HG03039 (cell line): Measurements from ENCODE around the gene TYW1.
"Not testable (repeated sequence)": the region's sequence is repeated elsewhere in the genome, so short reads cannot be mapped to it uniquely, and the experiment has no call there.

Experiments used
- ATAC-seq: cut with Tn5 transposase; IDR thresholded peaks from one replicate; pipeline ENCODE4 v1.9.1; 2021; ENCODE audit warnings: mild to moderate bottlenecking, moderate library complexity; ENCODE audit not compliant: unreplicated experiment

The TYW1 gene

GRCh38 chr7:67233506-67233905, 236.9 kb downstream of the TYW1 start:
- not testable (repeated sequence) for ATAC-seq

- ATAC-seq: not testable (repeated sequence)
These were observed 239.6 kb downstream of the TYW1 start for GRCh38 chr7:67236216-67236615.

GRCh38 chr7:67242871-67243270, 246.2 kb downstream of the TYW1 start:
- not testable (repeated sequence) for ATAC-seq

DNA sequence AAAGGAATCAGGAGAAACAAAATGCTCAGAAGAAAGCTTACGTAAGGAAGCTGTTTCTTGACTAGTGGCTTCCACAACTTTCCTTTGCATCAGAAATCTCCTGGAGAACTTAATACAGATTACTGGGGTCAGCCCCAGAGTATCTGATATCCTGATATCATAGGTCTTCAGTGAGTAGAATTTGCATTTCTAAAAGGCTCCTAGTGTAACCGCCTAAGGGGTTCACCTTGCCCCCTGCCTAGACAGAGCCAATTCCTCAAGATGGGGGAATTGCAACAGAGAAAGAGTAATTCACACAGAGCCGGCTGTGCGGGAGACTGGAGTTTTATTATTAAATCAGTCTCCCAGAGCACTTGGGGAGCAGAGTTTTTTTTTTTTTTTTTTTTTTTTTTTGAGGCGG, 251.7 kb downstream of the TYW1 start:
- not testable (repeated sequence) for ATAC-seq

- ATAC-seq: no peak
These were observed 255.4 kb downstream of the TYW1 start for GRCh38 chr7:67251986-67252558.

- ATAC-seq: not testable (repeated sequence)
These were observed 258.4 kb downstream of the TYW1 start for GRCh38 chr7:67255076-67255475.

DNA sequence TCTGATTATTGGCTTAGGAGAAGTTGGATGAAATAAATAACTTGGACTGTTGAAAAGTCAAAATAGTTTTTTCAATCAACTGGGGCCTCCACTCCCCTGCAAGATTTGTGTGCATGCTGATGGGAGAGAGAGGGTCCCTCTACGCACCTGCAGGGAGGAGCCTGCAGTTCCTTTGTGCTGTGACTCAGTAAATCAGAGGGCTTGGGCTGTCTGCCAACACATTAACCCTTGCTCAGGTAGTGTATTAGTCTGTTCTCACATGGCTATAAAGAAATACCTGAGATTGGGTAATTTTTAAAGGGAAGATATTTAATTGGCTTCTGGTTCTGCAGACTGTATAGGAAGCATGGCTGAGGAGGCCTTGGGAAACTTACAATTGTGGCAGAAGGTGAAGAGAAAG, 261.1 kb downstream of the TYW1 start:
- not testable (repeated sequence) for ATAC-seq

DNA sequence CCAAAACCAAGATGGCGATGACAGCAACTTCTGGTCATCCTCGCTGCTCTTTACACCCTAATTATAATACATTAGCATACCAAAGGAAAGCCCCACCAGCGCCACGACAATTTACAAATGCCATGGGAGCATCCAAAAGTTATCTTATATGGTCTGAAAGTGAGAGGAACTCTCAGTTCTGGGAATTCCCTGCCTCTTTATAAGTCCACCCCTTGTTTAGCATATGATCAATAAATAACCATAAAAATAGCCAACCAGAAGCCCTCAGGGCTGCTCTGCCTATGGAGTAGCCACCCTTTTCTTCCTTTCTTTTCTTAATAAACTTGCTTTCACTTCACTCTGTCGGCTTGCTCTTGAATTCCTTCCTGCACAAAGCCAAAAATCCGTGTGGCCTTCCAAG, 262.7 kb downstream of the TYW1 start:
- not testable (repeated sequence) for ATAC-seq

DNA sequence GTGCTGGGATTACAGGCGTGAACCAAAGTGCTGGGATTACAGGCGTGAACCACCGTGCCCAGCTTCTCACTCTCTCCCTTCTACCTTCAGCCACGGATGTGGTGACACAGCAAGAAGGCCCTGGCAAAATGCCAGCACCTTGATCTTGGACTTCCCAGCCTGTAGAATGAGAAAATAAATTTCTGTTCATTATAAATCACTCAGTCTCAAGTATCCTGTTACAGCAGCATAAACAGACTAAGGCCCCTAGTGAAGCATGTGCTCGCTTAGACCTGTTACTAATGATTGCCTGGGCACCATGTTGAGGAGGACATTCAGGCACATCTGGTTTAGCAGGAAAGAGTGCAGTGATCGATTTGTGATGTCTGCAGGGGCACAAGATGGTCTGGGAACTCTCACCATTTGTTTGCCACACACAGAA, 263.5 kb downstream of the TYW1 start:
- ATAC-seq: not testable (repeated sequence)

GRCh38 chr7:67264000-67264399, 267.4 kb downstream of the TYW1 start:
- not testable (repeated sequence) for ATAC-seq

- not testable (repeated sequence) for ATAC-seq
These were observed 269.4 kb downstream of the TYW1 start for GRCh38 chr7:67266070-67266469.

DNA sequence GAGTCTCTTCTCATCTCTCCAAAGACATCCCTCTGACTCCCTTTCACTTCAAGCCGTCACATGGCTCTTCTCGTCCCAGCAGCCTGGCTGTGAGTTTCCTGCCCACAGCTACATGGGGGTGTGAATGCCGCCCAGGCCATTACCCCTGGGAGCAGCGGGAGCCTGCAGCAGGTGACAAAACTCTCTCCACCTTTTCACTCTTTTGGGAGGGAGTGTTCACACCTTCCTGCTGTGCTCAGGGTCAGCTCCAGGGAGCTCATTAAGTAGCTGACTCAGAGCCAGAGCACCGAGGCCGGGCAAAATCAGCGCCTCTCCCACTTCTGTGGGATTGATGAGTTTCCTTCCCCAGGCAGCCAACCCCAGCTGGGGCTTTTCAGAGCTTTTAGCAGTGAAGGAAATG, 271.3 kb downstream of the TYW1 start:
- no peak for ATAC-seq

DNA sequence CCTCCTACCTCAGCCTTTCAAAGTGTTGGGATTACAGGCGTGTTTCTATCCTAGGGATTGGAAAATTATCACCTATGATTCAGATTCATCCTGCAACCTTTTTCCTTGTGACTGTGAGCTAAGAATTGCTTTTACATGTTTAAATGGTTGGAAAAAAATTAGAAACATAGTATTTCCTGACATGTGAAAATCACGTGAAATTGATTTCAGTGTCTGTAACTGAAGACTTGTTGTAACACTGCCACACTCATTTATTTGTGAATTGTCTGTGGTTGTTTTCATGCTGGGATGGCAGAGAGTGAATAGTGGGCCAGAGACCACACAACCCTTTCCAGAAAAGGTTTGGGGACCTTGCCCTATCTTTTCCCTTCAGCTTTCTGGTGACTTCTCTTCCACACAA, 273.3 kb downstream of the TYW1 start:
- not testable (repeated sequence) for ATAC-seq
